ENCODE data around the gene MT1X. TPM values are rescaled to one million over a fixed set of nuclear protein-coding genes. Genes with fewer than 3 reads are reported as not detected.
A peak's percentile ranks its signal among the peaks of the same experiment; 100 is the strongest.

Gene MT1X
- total and polyA plus RNA-seq, 4 experiments from 2014 or later = 21.0 to 146 (median 49.9) TPM

DNA sequence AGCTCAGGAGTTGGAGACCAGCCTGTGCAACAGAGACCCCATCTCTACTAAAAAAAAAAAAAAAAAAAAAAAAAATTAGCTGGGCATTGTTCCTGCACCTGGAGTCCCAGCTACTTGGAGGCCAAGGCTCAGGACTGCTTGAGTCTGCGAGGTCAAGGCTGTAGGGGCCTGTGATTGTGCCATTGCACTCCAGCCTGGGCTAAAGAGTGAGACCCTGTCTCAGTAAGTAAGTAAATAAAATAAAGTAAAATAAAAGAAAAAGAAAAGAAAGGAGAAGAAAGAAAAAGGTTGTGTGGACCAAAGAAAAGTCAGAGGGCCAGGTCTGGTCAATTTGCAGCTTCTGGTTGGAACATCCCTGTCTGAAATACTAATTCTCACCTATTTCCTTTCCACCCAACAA lies 18.4 kb downstream of the MT1X start:
- Mint-ChIP-seq H3K36me3 (no peaks in the 10 kb centered on the region), H3K27me3 (no peaks in the 10 kb centered on the region), H3K4me3 (no peak overlapping the region), H3K27ac (no peak overlapping the region), H3K9me3 (peaks cover 0 to 7% (median 2%) of the 10 kb centered on the region in 8 donors), H3K4me1 (peaks cover 7 to 8% (median 8%) of the 10 kb centered on the region in 4 donors)
- intact Hi-C loops (cut with micrococcal nuclease) = no loop called here
- ChIA-PET CTCF (ENCODE audit: partially characterized antibody) (interaction anchor here (0.7 to 4.4 kb wide), 15 partner anchors 9 to 187 kb away, joined by 3 to 150 read pairs (median 11); partner anchors contain the start of gene MT2A), POLR2A (ENCODE audit: partially characterized antibody) (interaction anchor here (1.5 to 2.9 kb wide), 6 partner anchors 18 to 187 kb away, joined by 4 to 22 read pairs (median 13); partner anchors contain the start of genes MT1X and MT2A)
- H3K4me3 ChIP-seq (ENCODE audit: low read length in 2 of 2) = no peak overlapping the region
- H3K27me3 ChIP-seq (ENCODE audit: insufficient read depth, low read length) = no peaks in the 10 kb centered on the region
- DNase-seq = no peak
- H3K4me1 ChIP-seq (ENCODE audit: insufficient read depth, low read length) = peaks cover 7% of the 10 kb centered on the region
- no peaks in the 10 kb centered on the region for H3K9me3 ChIP-seq (ENCODE audit: control insufficient read depth in 1 of 2, low read length in 2 of 2)
- no peaks in the 10 kb centered on the region for H3K36me3 ChIP-seq (ENCODE audit: insufficient read depth, low read length)
- no peak overlapping the region for H3K27ac ChIP-seq (ENCODE audit: low read depth, low read length)

DNA sequence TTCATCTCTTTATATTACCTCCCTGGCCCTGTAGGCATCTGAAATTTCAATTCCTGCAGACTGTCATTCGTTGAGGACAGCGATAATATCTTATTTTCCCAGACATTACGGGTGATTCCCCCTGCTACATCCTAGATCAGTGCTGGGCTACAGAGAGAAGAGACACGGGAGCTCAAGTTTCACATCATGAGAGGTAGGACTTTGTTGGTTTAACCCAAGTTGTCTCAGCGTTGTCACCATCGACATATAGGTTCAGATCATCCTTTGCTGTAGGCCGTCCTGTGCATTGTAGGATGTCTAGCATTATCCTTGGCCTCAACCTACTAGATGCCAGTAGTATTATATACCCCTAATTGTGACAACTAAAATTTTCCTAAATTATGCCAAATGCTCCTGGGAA lies 19.3 kb downstream of the MT1X start:
- Mint-ChIP-seq H3K27me3 (no peaks in the 10 kb centered on the region), H3K27ac (peak overlapping the region in 5 of 7 donors; percentile 4 to 88 (median 50)), H3K9me3 (peaks cover 0 to 7% (median 2%) of the 10 kb centered on the region in 8 donors), H3K36me3 (no peaks in the 10 kb centered on the region), H3K4me3 (no peak overlapping the region), H3K4me1 (peaks cover 7 to 8% (median 8%) of the 10 kb centered on the region in 4 donors)
- Histone ChIP-seq H3K27ac (ENCODE audit: low read depth, low read length) (no peak overlapping the region), H3K4me3 (ENCODE audit: low read length in 2 of 2) (no peak overlapping the region), H3K36me3 (ENCODE audit: insufficient read depth, low read length) (no peaks in the 10 kb centered on the region), H3K4me1 (ENCODE audit: insufficient read depth, low read length) (peaks cover 7% of the 10 kb centered on the region), H3K27me3 (ENCODE audit: insufficient read depth, low read length) (no peaks in the 10 kb centered on the region), H3K9me3 (ENCODE audit: control insufficient read depth in 1 of 2, low read length in 2 of 2) (no peaks in the 10 kb centered on the region)
- DNase-seq = no peak
- intact Hi-C loops (cut with micrococcal nuclease) = no loop called here
- POLR2A ChIA-PET (ENCODE audit: partially characterized antibody) = interaction anchor here (0.6 to 2.9 kb wide), 9 partner anchors 19 to 235 kb away, joined by 3 to 22 read pairs (median 10); partner anchors contain the start of genes MT1X and MT2A
- CTCF ChIA-PET (ENCODE audit: partially characterized antibody) = interaction anchor here (0.6 to 4.4 kb wide), 40 partner anchors 8 to 756 kb away, joined by 3 to 150 read pairs (median 6); partner anchors contain the start of genes BBS2, MT1E, MT1F and MT1X

DNA sequence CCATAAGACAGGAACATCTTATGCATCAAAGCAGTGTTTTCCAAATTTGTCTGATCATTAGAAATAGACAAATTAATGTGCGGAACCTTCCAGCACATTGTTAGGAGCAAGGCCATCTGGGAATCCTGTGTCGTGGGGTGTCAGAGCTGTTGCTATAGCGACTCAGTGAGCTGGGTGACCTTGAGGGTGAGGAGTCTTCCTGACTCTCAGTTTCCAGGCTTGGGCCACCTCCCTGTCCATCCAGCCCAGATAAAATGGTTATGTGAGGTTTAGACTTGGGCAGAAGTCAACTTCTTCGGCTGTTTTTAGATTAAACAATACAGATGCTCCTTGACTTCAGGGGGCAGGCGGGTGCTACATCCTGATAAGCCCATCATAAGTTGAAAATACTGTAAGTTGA lies 20.6 kb downstream of the MT1X start:
- Mint-ChIP-seq H3K9me3 (peaks cover 0 to 1% (median 0%) of the 10 kb centered on the region in 8 donors), H3K4me3 (no peak overlapping the region), H3K27me3 (no peaks in the 10 kb centered on the region), H3K4me1 (peaks cover 7 to 11% (median 8%) of the 10 kb centered on the region in 4 donors), H3K27ac (no peak overlapping the region), H3K36me3 (no peaks in the 10 kb centered on the region)
- POLR2A ChIA-PET (ENCODE audit: partially characterized antibody) = interaction anchor here (2.0 to 2.9 kb wide), 3 partner anchors 20 to 189 kb away, joined by 10 to 17 read pairs (median 16); partner anchors contain the start of gene MT1X
- no peaks in the 10 kb centered on the region for H3K27me3 ChIP-seq (ENCODE audit: insufficient read depth, low read length)
- no peak overlapping the region for H3K4me3 ChIP-seq (ENCODE audit: low read length in 2 of 2)
- intact Hi-C loops (cut with micrococcal nuclease) = loop anchor here (1.0 kb wide), 6 partner anchors 21 to 189 kb away; partner anchors contain the start of genes MT1X and MT2A
- H3K36me3 ChIP-seq (ENCODE audit: insufficient read depth, low read length) = no peaks in the 10 kb centered on the region
- CTCF ChIA-PET (ENCODE audit: partially characterized antibody) = interaction anchor here (1.0 to 4.4 kb wide), 28 partner anchors 7 to 197 kb away, joined by 3 to 150 read pairs (median 6); partner anchors contain the start of genes BBS2 and MT2A
- no peak overlapping the region for H3K27ac ChIP-seq (ENCODE audit: low read depth, low read length)
- H3K9me3 ChIP-seq (ENCODE audit: control insufficient read depth in 1 of 2, low read length in 2 of 2) = no peaks in the 10 kb centered on the region
- H3K4me1 ChIP-seq (ENCODE audit: insufficient read depth, low read length) = peaks cover 9% of the 10 kb centered on the region
- no peak for DNase-seq

DNA sequence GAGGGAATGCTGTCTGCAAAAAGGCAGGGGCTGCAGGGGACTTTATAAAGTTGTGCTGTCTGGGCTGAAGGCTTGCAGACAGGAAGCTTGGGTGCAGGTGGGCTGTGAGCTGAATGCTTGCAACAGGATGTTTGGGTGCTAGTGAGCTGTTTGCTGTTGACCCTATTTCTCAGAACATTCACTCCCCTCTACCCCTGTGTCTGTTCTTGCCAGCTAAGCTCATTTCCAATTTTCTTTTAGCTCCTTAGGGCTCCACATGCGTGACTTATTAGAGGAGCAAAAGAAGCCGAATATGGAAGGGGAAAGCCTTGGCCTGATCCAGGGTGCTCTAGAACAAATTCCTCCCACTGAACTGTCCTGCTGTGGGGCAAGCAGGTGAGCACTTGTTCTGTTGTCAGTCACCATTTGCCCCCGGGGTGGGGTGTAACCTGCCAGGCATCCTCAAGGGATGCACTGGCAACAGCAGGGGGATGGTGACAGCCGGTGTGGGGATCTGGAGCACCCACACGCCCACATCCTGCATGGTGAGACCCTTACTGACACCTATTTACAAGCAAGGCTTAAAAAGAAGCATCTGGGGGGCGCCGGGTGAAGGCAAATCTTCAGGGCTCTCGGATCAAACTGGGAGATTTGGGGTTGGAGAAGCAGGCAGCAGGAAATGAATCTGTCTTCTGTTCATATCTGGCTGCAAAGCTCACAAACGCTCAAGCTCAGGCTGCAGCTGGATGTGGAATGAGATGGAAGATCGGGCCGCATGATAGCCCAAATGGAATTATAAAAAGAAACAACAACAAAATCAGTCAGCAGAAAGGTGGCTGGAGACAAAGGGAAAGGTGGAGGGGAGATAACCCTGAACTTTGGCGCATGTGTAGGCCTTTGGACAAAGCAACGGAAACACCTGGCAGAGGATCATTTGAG lies 26.5 kb downstream of the MT1X start:
- Mint-ChIP-seq H3K4me3 (peak overlapping the region; percentile 56 to 82 (median 62)), H3K27me3 (no peaks in the 10 kb centered on the region), H3K4me1 (peaks cover 12 to 23% (median 15%) of the 10 kb centered on the region in 4 donors), H3K9me3 (no peaks in the 10 kb centered on the region), H3K36me3 (no peaks in the 10 kb centered on the region), H3K27ac (peak overlapping the region in 6 of 7 donors; percentile 54 to 74 (median 64))
- Histone ChIP-seq H3K9me3 (ENCODE audit: control insufficient read depth in 1 of 2, low read length in 2 of 2) (no peaks in the 10 kb centered on the region), H3K27ac (ENCODE audit: low read depth, low read length) (no peak overlapping the region), H3K4me3 (ENCODE audit: low read length in 2 of 2) (peak overlapping the region in 1 of 2 donors; percentile 29), H3K27me3 (ENCODE audit: insufficient read depth, low read length) (no peaks in the 10 kb centered on the region), H3K36me3 (ENCODE audit: insufficient read depth, low read length) (no peaks in the 10 kb centered on the region), H3K4me1 (ENCODE audit: insufficient read depth, low read length) (peaks cover 20% of the 10 kb centered on the region)
- POLR2A ChIA-PET (ENCODE audit: partially characterized antibody) = interaction anchor here (0.9 to 2.1 kb wide), 5 partner anchors 13 to 189 kb away, joined by 3 to 6 read pairs (median 3); partner anchors contain the start of gene BBS2
- intact Hi-C loops (cut with micrococcal nuclease) = no loop called here
- CTCF ChIA-PET (ENCODE audit: partially characterized antibody) = interaction anchor here (0.7 to 2.7 kb wide), 6 partner anchors 7 to 194 kb away, joined by 3 to 16 read pairs (median 3); no protein-coding TSS in a partner anchor
- peak in 3 of 5 donors; percentile 11 to 27 (median 22) for DNase-seq

GRCh38 chr16:56709443-56710040 lies 27.3 kb downstream of the MT1X start:
- H3K27ac ChIP-seq (ENCODE audit: low read depth, low read length) = no peak overlapping the region
- POLR2A ChIA-PET (ENCODE audit: partially characterized antibody) = interaction anchor here (1.4 to 2.1 kb wide), 3 partner anchors 14 to 190 kb away, joined by 3 to 6 read pairs (median 4); partner anchors contain the start of gene BBS2

DNA sequence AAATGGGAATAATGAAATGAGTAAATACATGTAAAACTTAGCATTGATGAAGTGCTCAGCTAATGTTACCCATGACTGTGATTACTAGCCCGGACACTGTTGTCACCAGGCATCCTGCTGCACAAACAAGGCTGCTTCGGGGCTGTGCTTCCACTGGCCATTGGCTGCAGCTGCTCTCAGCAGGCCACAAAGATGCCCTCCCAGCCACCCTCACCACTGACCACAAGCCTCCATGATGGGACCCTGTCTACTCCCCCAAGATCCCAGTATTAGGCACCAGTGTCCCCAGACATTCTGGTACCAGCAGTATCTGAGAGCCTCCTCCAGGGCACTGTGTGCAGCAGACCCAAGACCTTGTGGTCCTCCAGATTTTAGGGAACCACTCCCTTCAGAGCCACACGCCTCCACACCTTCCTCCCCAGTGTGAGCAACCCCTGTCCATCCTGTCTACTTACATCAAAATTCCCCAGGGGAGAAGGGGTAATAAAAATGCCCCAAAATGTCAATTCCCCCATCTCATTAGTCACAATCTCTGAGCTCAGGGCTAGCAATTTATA lies 28.0 kb downstream of the MT1X start:
- Mint-ChIP-seq H3K4me3 (peak overlapping the region in 2 of 8 donors; percentile 36 to 53), H3K4me1 (peaks cover 12 to 23% (median 15%) of the 10 kb centered on the region in 4 donors), H3K27ac (peak overlapping the region in 1 of 7 donors; percentile 73), H3K27me3 (no peaks in the 10 kb centered on the region), H3K36me3 (no peaks in the 10 kb centered on the region), H3K9me3 (no peaks in the 10 kb centered on the region)
- H3K4me3 ChIP-seq (ENCODE audit: low read length in 2 of 2) = no peak overlapping the region
- H3K27me3 ChIP-seq (ENCODE audit: insufficient read depth, low read length) = no peaks in the 10 kb centered on the region
- H3K27ac ChIP-seq (ENCODE audit: low read depth, low read length) = no peak overlapping the region
- H3K36me3 ChIP-seq (ENCODE audit: insufficient read depth, low read length) = no peaks in the 10 kb centered on the region
- no peaks in the 10 kb centered on the region for H3K9me3 ChIP-seq (ENCODE audit: control insufficient read depth in 1 of 2, low read length in 2 of 2)
- DNase-seq = no peak
- POLR2A ChIA-PET (ENCODE audit: partially characterized antibody) = interaction anchor here (2.0 kb wide), 1 partner anchor 19 kb away, joined by 6 read pairs; no protein-coding TSS in a partner anchor
- intact Hi-C loops (cut with micrococcal nuclease) = no loop called here
- H3K4me1 ChIP-seq (ENCODE audit: insufficient read depth, low read length) = peaks cover 20% of the 10 kb centered on the region
- CTCF ChIA-PET (ENCODE audit: partially characterized antibody) = interaction anchor here (2.3 kb wide), 1 partner anchor 9 kb away, joined by 10 read pairs; no protein-coding TSS in a partner anchor

More at GRCh38 chr16:56709443-56710040, 27.3 kb downstream of the MT1X start:
- Mint-ChIP-seq H3K36me3 (no peaks in the 10 kb centered on the region), H3K4me1 (peaks cover 12 to 23% (median 15%) of the 10 kb centered on the region in 4 donors), H3K4me3 (peak overlapping the region in 7 of 8 donors; percentile 2 to 82 (median 62)), H3K27ac (peak overlapping the region in 5 of 7 donors; percentile 23 to 73 (median 61)), H3K27me3 (no peaks in the 10 kb centered on the region), H3K9me3 (no peaks in the 10 kb centered on the region)
- DNase-seq = no peak
- CTCF ChIA-PET (ENCODE audit: partially characterized antibody) = interaction anchor here (2.3 kb wide), 1 partner anchor 8 kb away, joined by 10 read pairs; no protein-coding TSS in a partner anchor
- Histone ChIP-seq H3K4me3 (ENCODE audit: low read length in 2 of 2) (no peak overlapping the region), H3K9me3 (ENCODE audit: control insufficient read depth in 1 of 2, low read length in 2 of 2) (no peaks in the 10 kb centered on the region), H3K36me3 (ENCODE audit: insufficient read depth, low read length) (no peaks in the 10 kb centered on the region), H3K4me1 (ENCODE audit: insufficient read depth, low read length) (peaks cover 20% of the 10 kb centered on the region), H3K27me3 (ENCODE audit: insufficient read depth, low read length) (no peaks in the 10 kb centered on the region)
- intact Hi-C loops (cut with micrococcal nuclease) = no loop called here

Data from CD4-positive, alpha-beta memory T cell (primary cell).